Panc1 (cell line): ENCODE measurements around the gene WDR33. TPM values are rescaled to one million over a fixed set of nuclear protein-coding genes. Genes with fewer than 3 reads are reported as not detected.

Experiments
- ATAC-seq: fragments of 200-7000 bp; cut with Tn5 transposase; 2 replicates; pipeline ENCODE4 v1.9.1; 2020; ENCODE audit warnings: mild to moderate bottlenecking, moderate library complexity
- BruUV-seq: library from RNA; stranded (reverse); fragments of 400-500 nt; replicated peaks from 2 replicates; lab custom pipeline; 2021; lab: Mats Ljungman, UMichigan
- CTCF ChIA-PET: fragments of 300-600 bp; sonication (Branson Sonifier 250); formaldehyde crosslinking; loops from one replicate; lab custom pipeline; 2022; ENCODE audit warnings: antibody characterized with exemption; lab: Charles Lee
- POLR2A ChIA-PET: fragments of 300-600 bp; sonication (Branson Sonifier 250); formaldehyde crosslinking; loops from one replicate; lab custom pipeline; 2022; ENCODE audit warnings: antibody characterized with exemption; lab: Charles Lee
- DNase-seq: peaks from one replicate; pipeline ENCODE4 v3.0.0-alpha.2; 2010; ENCODE audit warnings: low read depth, low spot score
- H3K27ac ChIP-seq: 2 replicates; pipeline ENCODE4 v1.5.1; 2011; ENCODE audit warnings: mild to moderate bottlenecking, low read length, inconsistent platforms
- H3K27me3 ChIP-seq: fragments of 200-500 bp; sonication (Bioruptor generic); 2 replicates; pipeline ENCODE4 v1.6.0; 2014; ENCODE audit warnings: low read length, inconsistent platforms; ENCODE audit not compliant: control insufficient read depth, insufficient read depth
- H3K36me3 ChIP-seq: fragments of 200-500 bp; sonication (Bioruptor generic); 2 replicates; pipeline ENCODE4 v1.5.1; 2014; ENCODE audit warnings: inconsistent platforms, mild to moderate bottlenecking, low read length, moderate library complexity; ENCODE audit not compliant: control insufficient read depth, insufficient read depth
- H3K4me1 ChIP-seq: 2 replicates; pipeline ENCODE4 v1.5.1; 2011; ENCODE audit warnings: inconsistent platforms, mild to moderate bottlenecking, low read length, moderate library complexity; ENCODE audit not compliant: control insufficient read depth, insufficient read depth
- H3K4me3 ChIP-seq, 2 experiments: 2 replicates each; pipeline ENCODE4 v1.5.1; 2011 to 2012; ENCODE audit warnings: low read depth in 2 of 2, low read length in 2 of 2, mild to moderate bottlenecking in 2 of 2, inconsistent platforms in 1 of 2, moderate library complexity in 1 of 2
- H3K9me3 ChIP-seq: fragments of 200-500 bp; sonication (Bioruptor generic); 2 replicates; pipeline ENCODE4 v1.5.1; 2014; ENCODE audit warnings: low read depth, mild to moderate bottlenecking, inconsistent platforms, low read length, moderate library complexity; ENCODE audit not compliant: control insufficient read depth, insufficient read depth
- POLR2AphosphoS5 ChIP-seq: IDR thresholded peaks from 2 replicates; pipeline ENCODE4 v1.6.1; 2012; ENCODE audit warnings: mild to moderate bottlenecking, low read depth, low read length, moderate library complexity
- SIN3A ChIP-seq: IDR thresholded peaks from 2 replicates; pipeline ENCODE4 v1.6.1; 2012; ENCODE audit warnings: low read depth, mild to moderate bottlenecking, low read length, moderate library complexity, borderline replicate concordance; ENCODE audit not compliant: insufficient read depth
- TCF7L2 ChIP-seq: IDR thresholded peaks from 2 replicates; pipeline ENCODE4 v1.6.1; 2011; ENCODE audit warnings: mild to moderate bottlenecking, low read depth, low read length, inconsistent platforms
- in situ Hi-C: cut with HindIII; loops from 2 replicates; pipeline ENCODE4 v1.10.0; 2016; ENCODE audit warnings: low sequenced_read_pairs, low pct_unique_long_range_greater_than_20kb
- intact Hi-C: fragments of 100-400 bp; cut with micrococcal nuclease; formaldehyde crosslinking; loops from one replicate; pipeline ENCODE4 v1.10.0; 2022; ENCODE audit not compliant: unreplicated experiment
- total RNA-seq: library from RNA; stranded (reverse); gene quantifications from one replicate; pipeline ENCODE4 v1.2.1, GENCODE V29; 2021; ENCODE audit not compliant: unreplicated experiment
- TF ChIP-seq, protein P1 (sequence below), 2 experiments: IDR thresholded peaks; 2 replicates each; pipeline ENCODE4 v1.6.1; 2011 to 2012; ENCODE audit warnings: low read depth in 2 of 2, control low read depth in 1 of 2, low read length in 1 of 2, mild to moderate bottlenecking in 1 of 2, moderate library complexity in 1 of 2; ENCODE audit not compliant: insufficient read depth in 1 of 2
- TF ChIP-seq, protein P2 (sequence below): fragments of 450-650 bp; IDR thresholded peaks from 2 replicates; pipeline ENCODE4 v1.5.1; 2017; ENCODE audit warnings: mild to moderate bottlenecking

Gene WDR33
- total RNA-seq, 1 experiment from 2014 or later, result 63.7 TPM

DNA sequence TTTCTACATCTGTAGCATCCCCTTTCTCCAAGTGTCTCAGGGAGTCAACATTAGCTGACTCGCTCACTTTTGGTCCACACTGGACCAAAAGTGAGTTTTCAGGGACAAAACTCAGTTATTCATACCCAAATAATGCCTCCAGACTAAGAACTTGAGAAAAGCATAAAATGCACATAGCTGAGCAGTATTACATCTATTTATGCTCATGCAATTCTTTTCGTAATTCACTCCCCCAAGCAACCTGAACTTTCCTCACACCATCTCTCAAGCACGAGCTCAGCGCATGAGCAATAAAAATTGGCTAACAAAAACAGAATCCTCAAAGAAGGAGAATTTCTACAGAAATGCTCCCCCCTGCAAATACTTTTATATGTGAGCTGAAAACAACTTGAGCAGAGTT lies 92.7 kb downstream of the WDR33 start:
- POLR2A ChIA-PET, result no interaction called here
- in situ Hi-C loops, result no loop called here

DNA sequence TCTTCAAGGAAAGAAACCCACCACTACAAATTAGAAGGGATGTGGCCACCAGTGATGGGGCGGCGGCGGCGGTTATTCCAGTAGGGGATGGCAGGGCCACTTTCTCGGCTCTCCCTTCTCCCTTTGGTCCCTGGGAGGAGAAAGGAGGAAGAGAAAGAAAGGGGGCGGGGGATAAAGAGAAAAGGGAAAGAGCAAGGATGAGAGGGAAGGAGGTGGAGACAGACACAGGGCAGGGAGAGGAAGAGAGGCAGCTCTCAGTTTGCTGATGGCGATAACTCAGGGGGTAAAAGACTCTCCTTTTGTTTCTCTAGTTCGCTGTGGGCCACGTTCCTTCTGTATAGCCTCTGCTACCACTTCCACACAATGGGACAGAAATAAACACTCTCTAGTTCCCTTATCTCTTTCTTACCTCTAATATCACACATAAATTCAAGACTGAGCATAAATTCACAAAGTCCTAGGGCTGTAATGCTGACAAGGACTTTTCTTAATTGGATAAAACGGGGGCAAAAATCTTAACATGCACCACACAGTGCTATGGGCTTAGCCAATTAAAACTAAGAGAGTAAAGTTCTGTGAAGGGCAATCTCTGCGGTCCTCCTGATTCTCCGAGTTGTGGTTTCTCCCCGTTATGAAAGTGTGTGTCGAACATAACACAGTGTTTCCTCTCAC lies 95.1 kb downstream of the WDR33 start:
- H3K27ac ChIP-seq, result no peak overlapping the region
- ChIA-PET CTCF (no interaction called here), POLR2A (no interaction called here)
- in situ Hi-C loops (no loop called here), intact Hi-C loops (no loop called here)
- no peak overlapping the region for H3K4me3 ChIP-seq
- H3K9me3 ChIP-seq, result no peaks in the 10 kb centered on the region
- no peaks in the 10 kb centered on the region for H3K27me3 ChIP-seq
- BruUV-seq, result no TSS peak
- no peaks in the 10 kb centered on the region for H3K4me1 ChIP-seq
- H3K36me3 ChIP-seq, result peaks cover 11% of the 10 kb centered on the region
- TF ChIP-seq, protein P1, sequence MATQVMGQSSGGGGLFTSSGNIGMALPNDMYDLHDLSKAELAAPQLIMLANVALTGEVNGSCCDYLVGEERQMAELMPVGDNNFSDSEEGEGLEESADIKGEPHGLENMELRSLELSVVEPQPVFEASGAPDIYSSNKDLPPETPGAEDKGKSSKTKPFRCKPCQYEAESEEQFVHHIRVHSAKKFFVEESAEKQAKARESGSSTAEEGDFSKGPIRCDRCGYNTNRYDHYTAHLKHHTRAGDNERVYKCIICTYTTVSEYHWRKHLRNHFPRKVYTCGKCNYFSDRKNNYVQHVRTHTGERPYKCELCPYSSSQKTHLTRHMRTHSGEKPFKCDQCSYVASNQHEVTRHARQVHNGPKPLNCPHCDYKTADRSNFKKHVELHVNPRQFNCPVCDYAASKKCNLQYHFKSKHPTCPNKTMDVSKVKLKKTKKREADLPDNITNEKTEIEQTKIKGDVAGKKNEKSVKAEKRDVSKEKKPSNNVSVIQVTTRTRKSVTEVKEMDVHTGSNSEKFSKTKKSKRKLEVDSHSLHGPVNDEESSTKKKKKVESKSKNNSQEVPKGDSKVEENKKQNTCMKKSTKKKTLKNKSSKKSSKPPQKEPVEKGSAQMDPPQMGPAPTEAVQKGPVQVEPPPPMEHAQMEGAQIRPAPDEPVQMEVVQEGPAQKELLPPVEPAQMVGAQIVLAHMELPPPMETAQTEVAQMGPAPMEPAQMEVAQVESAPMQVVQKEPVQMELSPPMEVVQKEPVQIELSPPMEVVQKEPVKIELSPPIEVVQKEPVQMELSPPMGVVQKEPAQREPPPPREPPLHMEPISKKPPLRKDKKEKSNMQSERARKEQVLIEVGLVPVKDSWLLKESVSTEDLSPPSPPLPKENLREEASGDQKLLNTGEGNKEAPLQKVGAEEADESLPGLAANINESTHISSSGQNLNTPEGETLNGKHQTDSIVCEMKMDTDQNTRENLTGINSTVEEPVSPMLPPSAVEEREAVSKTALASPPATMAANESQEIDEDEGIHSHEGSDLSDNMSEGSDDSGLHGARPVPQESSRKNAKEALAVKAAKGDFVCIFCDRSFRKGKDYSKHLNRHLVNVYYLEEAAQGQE (IDR thresholded peaks at IDR 0.05; ENCODE audit: insufficient read depth in 1 of 2, low read depth in 2 of 2, low read length in 1 of 2), result no peak
- TF ChIP-seq SIN3A (no peak), POLR2AphosphoS5 (no peak), TCF7L2 (no peak)
- TF ChIP-seq, protein P2, sequence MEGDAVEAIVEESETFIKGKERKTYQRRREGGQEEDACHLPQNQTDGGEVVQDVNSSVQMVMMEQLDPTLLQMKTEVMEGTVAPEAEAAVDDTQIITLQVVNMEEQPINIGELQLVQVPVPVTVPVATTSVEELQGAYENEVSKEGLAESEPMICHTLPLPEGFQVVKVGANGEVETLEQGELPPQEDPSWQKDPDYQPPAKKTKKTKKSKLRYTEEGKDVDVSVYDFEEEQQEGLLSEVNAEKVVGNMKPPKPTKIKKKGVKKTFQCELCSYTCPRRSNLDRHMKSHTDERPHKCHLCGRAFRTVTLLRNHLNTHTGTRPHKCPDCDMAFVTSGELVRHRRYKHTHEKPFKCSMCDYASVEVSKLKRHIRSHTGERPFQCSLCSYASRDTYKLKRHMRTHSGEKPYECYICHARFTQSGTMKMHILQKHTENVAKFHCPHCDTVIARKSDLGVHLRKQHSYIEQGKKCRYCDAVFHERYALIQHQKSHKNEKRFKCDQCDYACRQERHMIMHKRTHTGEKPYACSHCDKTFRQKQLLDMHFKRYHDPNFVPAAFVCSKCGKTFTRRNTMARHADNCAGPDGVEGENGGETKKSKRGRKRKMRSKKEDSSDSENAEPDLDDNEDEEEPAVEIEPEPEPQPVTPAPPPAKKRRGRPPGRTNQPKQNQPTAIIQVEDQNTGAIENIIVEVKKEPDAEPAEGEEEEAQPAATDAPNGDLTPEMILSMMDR, result no peak
- DNase-seq, result no peak
- no peak for ATAC-seq

More for the DNA sequence above, 92.7 kb downstream of the WDR33 start:
- H3K9me3 ChIP-seq, result no peaks in the 10 kb centered on the region
- BruUV-seq, result no TSS peak
- no peaks in the 10 kb centered on the region for H3K27me3 ChIP-seq
- ATAC-seq (no peak), DNase-seq (no peak)
- TF ChIP-seq, protein P1 (IDR thresholded peaks at IDR 0.05; ENCODE audit: insufficient read depth in 1 of 2, low read depth in 2 of 2, low read length in 1 of 2), result no peak
- TF ChIP-seq SIN3A (no peak), POLR2AphosphoS5 (no peak), TCF7L2 (no peak)
- TF ChIP-seq, protein P2, result no peak
- CTCF ChIA-PET, result no interaction called here
- H3K27ac ChIP-seq, result no peak overlapping the region
- intact Hi-C loops, result no loop called here
- peaks cover 24% of the 10 kb centered on the region for H3K36me3 ChIP-seq
- H3K4me1 ChIP-seq, result no peaks in the 10 kb centered on the region
- no peak overlapping the region for H3K4me3 ChIP-seq
